Ascending aorta (tissue), 2 donors: Measurements from ENCODE around the gene ANKRD45. TPM values are rescaled to one million over a fixed set of nuclear protein-coding genes. Genes with fewer than 3 reads are reported as not detected.
"Not testable (repeated sequence)": the region's sequence is repeated elsewhere in the genome, so short reads cannot be mapped to it uniquely, and the experiment has no call there.

ENCODE experiments used
- DNase-seq, 2 donors: peaks; one replicate each; pipeline ENCODE4 v3.0.0-alpha.2; 2019; ENCODE audit warnings: low spot score in 2 of 2
- H3K27ac ChIP-seq, 2 donors: fragments of 200-600 bp; sonication (generic); one replicate each; pipeline ENCODE4 v1.5.1; 2016 to 2017; ENCODE audit warnings: mild to moderate bottlenecking in 1 of 2
- H3K27me3 ChIP-seq: fragments of 200-600 bp; sonication (generic); one replicate; pipeline ENCODE4 v1.5.1; 2017
- H3K36me3 ChIP-seq, 2 donors: fragments of 200-600 bp; sonication (generic); one replicate each; pipeline ENCODE4 v1.5.1; 2016
- H3K4me1 ChIP-seq, 2 donors: fragments of 200-600 bp; sonication (generic); one replicate each; pipeline ENCODE4 v1.5.1; 2016 to 2017; ENCODE audit warnings: mild to moderate bottlenecking in 1 of 2
- H3K4me3 ChIP-seq, 2 donors: fragments of 200-600 bp; sonication (generic); one replicate each; pipeline ENCODE4 v1.5.1; 2016 to 2017; ENCODE audit warnings: mild to moderate bottlenecking in 1 of 2
- H3K9me3 ChIP-seq, 2 donors: fragments of 200-600 bp; sonication (generic); one replicate each; pipeline ENCODE4 v1.5.1; 2016
- CTCF ChIP-seq, 3 experiments: fragments of 200-600 bp in 2 of 3; fragments of 450-650 bp in 1 of 3; sonication (generic) in 2 of 3; IDR thresholded peaks; one replicate each; pipeline ENCODE4 v1.5.1; 2016 to 2019; ENCODE audit warnings: antibody characterized with exemption in 3 of 3, mild to moderate bottlenecking in 1 of 3, moderate library complexity in 1 of 3
- intact Hi-C: fragments of 100-400 bp; cut with DNase I; formaldehyde crosslinking; loops from one replicate; pipeline ENCODE4 v1.15.1; 2023
- total RNA-seq: library from RNA; depleted of rRNA; stranded (reverse); fragments of >200 nt; gene quantifications from one replicate; pipeline ENCODE4 v1.1.0, GENCODE V29; 2016

Gene ANKRD45
- total RNA-seq, 1 donor from 2014 or later, result not detected

GRCh38 chr1:173608503-173609216 lies 61.0 kb downstream of the ANKRD45 start:
- no peaks in the 10 kb centered on the region for H3K9me3 ChIP-seq
- H3K27me3 ChIP-seq, result no peaks in the 10 kb centered on the region
- no peak for DNase-seq
- intact Hi-C loops, result no loop called here
- H3K4me1 ChIP-seq, result no peaks in the 10 kb centered on the region
- no peak overlapping the region for H3K4me3 ChIP-seq
- no peak overlapping the region for H3K27ac ChIP-seq
- H3K36me3 ChIP-seq, result no peaks in the 10 kb centered on the region
- no peak for TF ChIP-seq CTCF (IDR thresholded peaks at IDR 0.05)

GRCh38 chr1:173603056-173603591 lies 66.5 kb downstream of the ANKRD45 start, which contains the start of gene SLC9C2:
Gene SLC9C2 (minus strand): TSS chr1:173603072. CDS start chr1:173601776, 1,296 bp downstream.
- no peak within 1 kb of the TSS for H3K27ac ChIP-seq
- H3K27me3 ChIP-seq, result no peaks in the 10 kb centered on the region
- H3K4me1 ChIP-seq, result no peaks in the 10 kb centered on the region
- H3K9me3 ChIP-seq, result no peaks in the 10 kb centered on the region
- no peak for TF ChIP-seq CTCF (IDR thresholded peaks at IDR 0.05)
- no peaks in the 10 kb centered on the region for H3K36me3 ChIP-seq
- peak within 1 kb of the TSS; percentile 51 to 56 for H3K4me3 ChIP-seq
- DNase-seq, result no peak
- intact Hi-C loops, result no loop called here

GRCh38 chr1:173601588-173601987 lies 68.1 kb downstream of the ANKRD45 start:
- Histone ChIP-seq H3K36me3 (no peaks in the 10 kb centered on the region), H3K4me3 (no peak overlapping the region), H3K27me3 (no peaks in the 10 kb centered on the region), H3K4me1 (no peaks in the 10 kb centered on the region), H3K27ac (no peak overlapping the region), H3K9me3 (no peaks in the 10 kb centered on the region)
- intact Hi-C loops, result no loop called here
- no peak for TF ChIP-seq CTCF (IDR thresholded peaks at IDR 0.05)
- no peak for DNase-seq

GRCh38 chr1:173596097-173596825 lies 73.4 kb downstream of the ANKRD45 start:
- no peak overlapping the region for H3K27ac ChIP-seq
- H3K27me3 ChIP-seq, result no peaks in the 10 kb centered on the region
- intact Hi-C loops, result no loop called here
- H3K4me3 ChIP-seq, result no peak overlapping the region
- DNase-seq, result no peak
- no peaks in the 10 kb centered on the region for H3K36me3 ChIP-seq
- no peak for TF ChIP-seq CTCF (IDR thresholded peaks at IDR 0.05)
- no peaks in the 10 kb centered on the region for H3K4me1 ChIP-seq
- H3K9me3 ChIP-seq, result no peaks in the 10 kb centered on the region

GRCh38 chr1:173591138-173591537 lies 78.5 kb downstream of the ANKRD45 start:
- intact Hi-C loops, H3K4me1 ChIP-seq, H3K4me3 ChIP-seq, H3K27ac ChIP-seq, H3K36me3 ChIP-seq, H3K9me3 ChIP-seq, DNase-seq, H3K27me3 ChIP-seq: not testable (repeated sequence)

- no peak for DNase-seq
- TF ChIP-seq CTCF (IDR thresholded peaks at IDR 0.05), result no peak
- Histone ChIP-seq H3K27ac (no peak overlapping the region), H3K36me3 (no peaks in the 10 kb centered on the region), H3K9me3 (no peaks in the 10 kb centered on the region), H3K4me3 (no peak overlapping the region), H3K27me3 (no peaks in the 10 kb centered on the region), H3K4me1 (no peaks in the 10 kb centered on the region)
- intact Hi-C loops, result no loop called here
Measured at GRCh38 chr1:173590557-173590956, 79.1 kb downstream of the ANKRD45 start.
